ENCODE data around the gene HDAC4.
"Not testable (repeated sequence)": the region's sequence is repeated elsewhere in the genome, so short reads cannot be mapped to it uniquely, and the experiment has no call there.

The HDAC4 gene

DNA sequence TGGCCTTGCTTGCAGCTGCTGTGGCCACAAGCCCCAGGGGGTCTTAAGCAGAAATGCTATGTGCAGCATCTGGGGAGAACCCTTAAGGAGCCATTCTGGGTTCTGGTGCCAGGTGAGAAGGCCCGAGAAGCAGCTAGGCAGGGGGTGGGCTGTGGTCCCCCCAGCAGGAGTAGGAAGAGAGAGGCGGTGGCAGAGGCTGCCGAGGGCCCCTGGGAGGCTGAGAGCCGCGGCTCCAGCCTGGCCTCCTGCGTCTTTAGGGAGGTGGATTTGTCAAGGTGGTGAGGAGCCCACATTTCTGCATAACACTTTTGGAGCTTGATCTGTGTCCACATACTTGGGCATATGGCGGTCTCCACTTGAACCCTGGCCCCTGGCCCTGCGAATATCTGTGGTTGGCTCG lies 356.5 kb downstream of the HDAC4 start:
- DNase-seq (ENCODE audit: low spot score), result no peak

DNA sequence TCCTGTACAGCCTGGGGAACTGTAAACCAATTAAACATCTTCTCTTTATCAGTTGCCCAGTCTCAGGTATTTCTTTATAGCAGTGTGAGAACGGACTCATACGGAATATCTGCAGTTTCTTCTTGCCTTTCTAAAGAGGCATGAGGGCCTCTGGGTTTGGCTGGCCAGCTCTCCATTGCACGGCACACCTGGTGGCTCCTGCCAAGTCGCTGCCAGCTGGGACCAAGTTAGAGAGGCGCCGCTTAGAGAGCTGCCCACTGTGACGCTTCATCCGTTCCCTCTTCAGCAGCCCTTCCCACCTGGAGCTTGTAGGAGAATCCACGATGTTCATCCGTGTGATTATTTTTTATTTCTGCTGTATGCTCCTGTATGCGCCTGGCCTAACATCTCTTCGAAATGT lies 357.5 kb downstream of the HDAC4 start:
- DNase-seq (ENCODE audit: low spot score), result no peak

DNA sequence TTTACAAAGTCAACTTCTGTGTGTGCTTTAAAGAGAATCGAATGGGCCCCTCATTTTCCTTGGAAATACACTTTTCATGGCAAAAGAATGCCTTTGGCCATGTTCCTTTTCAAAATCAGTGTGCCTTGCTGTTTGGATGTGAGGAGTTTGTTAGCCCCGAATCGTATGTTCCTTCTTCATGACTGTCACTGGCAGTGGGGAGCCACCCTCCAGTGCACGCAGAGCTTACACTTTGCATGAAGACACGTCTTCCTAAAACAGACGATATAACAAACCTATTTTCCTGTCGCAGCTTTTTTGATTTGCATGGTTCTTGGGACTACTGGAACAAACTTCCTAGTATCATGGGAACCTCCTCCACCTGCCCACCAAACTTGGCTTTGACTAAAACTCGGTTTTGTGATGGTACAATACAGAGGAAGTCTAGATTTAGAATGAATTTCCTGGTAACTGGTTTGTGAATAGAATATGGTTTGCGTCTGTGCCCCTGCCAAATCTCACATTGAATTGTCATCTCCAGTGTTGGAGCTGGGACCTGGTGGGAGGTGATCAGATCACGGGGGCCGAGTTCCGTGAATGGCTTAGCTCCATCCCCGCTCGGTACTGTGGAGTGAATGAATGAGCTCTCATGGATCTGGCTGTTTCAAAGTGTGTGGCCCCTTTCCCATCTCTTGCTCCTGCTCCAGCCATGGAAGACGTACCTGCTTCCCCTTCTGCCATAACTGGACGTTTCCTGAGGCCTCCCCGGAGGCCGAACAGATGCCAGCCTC lies 358.1 kb downstream of the HDAC4 start:
- DNase-seq (ENCODE audit: low spot score), result no peak

DNA sequence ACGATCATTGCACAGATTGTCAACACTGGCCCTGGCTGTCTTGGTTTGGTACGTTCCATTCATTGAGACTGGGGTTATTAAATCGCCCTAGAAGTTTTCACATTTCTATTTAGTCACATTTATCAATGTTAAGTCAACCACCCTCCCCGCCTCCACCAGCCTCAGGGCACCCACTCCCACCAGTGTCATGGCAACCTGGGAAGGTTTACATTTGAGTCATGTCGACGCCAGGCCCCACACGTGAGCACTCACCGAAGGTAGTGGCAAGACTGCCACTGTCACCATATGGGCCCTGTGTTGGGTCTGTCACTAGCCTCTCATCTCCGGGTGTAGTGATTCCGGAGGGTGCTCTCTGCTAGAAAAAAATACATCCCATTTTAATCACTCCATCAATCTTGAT lies 358.8 kb downstream of the HDAC4 start:
- no peak for DNase-seq (ENCODE audit: low spot score)

DNA sequence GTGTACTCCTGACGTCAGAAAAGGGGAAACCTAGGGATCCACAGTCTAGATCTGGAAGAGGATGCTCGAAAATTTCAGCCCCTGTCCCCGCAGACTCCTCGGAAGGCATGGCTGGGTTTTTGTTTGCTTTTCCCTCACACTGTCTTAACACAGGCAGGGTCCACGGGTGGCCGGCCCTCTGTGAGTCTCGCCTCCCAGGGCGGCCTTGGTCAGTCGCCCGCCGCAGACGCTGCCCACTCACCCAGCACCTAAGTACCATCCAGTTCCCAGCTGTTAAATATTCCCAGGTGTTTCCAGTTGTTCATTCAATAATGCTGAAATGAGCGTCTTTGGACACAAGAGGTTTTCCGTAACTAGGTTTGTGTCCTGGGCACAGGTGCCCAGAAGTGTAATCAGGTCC lies 359.8 kb downstream of the HDAC4 start:
- DNase-seq (ENCODE audit: low spot score), result no peak

DNA sequence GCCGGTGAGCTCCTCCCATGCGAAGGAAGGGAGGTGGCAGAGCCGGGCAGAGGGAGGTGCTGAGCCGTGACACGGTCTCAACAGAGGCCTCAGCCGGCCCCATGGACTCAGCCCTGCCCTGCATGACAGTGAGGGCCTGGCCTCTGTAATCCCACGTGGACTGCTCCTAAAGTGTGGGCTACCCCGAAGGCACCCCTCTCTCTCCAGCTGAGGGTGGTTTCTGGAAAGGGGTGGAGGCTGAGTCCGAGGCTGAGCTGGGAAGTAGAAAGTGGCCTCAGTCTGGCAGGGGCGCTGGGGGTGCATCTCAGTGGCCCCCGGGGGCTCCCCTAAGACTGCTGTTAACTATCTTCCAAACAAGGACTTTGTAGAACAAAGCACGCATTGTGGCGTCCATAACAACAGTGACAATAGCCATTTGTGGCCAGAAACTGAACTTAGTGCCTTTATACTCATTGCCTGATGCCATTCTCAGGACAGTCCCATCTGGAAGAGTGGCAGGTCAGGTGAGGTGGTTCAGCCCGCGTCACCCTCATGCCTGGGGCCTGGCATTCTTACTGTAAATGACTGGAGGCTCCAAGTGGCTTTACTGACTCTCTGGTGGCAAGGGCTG lies 360.6 kb downstream of the HDAC4 start:
- peak; percentile 87 for DNase-seq (ENCODE audit: low spot score)

DNA sequence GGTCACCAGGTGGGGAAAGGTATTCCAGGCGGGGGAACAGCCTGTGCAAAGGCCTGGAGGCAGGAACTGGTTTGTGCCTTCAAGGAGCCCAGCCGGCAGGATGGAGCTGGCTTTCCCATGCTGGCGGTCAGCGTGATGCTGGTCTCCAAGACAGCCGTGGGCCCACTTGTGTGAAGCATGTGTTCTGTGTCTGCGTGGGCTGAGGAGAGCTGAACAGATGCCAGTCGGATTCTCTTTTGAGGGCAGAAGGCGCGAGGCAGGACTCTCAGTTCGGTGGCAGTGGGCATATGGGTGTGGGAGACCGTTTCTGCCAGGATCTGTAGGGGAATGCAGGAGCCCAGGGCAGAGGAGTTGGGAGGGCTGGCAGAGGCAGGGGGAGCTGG lies 361.4 kb downstream of the HDAC4 start:
- no peak for DNase-seq (ENCODE audit: low spot score)

DNA sequence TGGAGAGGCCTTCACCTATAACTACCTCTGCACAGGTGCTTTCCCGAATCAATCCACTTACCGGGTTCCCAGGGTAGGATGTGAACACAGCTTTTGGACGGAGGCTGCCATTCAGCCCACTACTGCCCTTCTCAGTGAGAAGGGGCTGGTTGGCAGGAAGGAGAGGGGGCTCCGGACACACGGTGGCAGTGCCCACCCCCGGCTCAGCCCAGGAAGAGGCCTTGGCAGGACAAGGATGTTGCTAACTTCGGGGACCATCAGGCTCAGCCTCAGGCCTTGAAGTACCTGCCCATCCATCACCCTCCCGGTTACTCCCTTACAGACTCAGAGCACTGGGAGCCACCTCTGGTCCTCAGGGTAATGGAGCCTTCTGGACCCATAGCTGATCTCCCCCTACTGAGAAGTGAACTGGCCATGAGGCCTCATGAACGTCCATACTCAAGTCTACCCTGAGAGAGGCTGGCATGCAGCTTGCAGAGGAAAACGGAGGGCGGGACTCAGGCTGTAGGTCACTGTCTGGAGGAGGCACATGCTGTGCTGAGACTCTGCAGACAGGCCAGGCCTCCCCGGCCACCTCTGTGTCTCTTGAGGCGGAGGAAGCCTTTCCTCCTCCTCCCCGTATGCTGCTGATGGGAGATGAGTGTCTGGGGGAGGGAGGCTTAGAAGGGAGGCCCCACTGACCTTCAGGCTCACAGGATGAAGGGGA lies 361.9 kb downstream of the HDAC4 start:
- no peak for DNase-seq (ENCODE audit: low spot score)

DNA sequence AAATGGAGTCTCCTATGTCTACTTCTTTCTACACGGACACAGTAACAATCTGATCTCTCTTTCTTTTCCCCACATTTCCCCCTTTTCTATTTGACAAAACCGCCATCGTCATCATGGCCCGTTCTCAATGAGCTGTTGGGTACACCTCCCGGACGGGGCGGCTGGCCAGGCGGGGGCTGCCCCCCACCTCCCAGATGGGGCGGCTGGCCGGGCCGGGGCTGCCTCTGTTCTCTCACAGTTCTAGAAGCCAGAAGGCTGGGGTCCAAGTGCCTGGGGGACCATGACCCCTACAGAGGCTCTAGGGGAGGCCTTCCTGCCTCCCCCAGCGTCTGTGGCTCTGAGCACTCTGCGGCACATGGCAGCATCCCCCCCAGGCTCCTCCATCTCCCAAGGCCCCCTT lies 362.5 kb downstream of the HDAC4 start:
- not testable (repeated sequence) for DNase-seq (ENCODE audit: low spot score)

DNA sequence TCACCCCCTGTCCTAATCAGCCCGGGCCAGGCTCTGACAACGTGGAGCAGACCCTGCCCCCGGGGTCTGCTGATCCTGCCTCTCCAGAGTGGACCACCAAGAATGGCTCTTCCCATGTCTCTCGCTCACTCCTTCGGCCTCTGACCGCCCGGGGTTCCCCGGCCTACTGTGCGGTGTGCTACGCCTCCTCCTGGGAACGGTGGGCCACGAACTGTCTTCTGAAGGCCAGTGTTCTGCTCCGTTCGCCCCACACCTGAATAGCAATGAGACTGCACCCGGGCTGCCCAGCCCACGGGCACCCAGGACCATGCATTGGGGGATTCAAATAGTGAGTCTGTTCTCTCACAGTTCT lies 363.3 kb downstream of the HDAC4 start:
- no peak for DNase-seq (ENCODE audit: low spot score)

DNA sequence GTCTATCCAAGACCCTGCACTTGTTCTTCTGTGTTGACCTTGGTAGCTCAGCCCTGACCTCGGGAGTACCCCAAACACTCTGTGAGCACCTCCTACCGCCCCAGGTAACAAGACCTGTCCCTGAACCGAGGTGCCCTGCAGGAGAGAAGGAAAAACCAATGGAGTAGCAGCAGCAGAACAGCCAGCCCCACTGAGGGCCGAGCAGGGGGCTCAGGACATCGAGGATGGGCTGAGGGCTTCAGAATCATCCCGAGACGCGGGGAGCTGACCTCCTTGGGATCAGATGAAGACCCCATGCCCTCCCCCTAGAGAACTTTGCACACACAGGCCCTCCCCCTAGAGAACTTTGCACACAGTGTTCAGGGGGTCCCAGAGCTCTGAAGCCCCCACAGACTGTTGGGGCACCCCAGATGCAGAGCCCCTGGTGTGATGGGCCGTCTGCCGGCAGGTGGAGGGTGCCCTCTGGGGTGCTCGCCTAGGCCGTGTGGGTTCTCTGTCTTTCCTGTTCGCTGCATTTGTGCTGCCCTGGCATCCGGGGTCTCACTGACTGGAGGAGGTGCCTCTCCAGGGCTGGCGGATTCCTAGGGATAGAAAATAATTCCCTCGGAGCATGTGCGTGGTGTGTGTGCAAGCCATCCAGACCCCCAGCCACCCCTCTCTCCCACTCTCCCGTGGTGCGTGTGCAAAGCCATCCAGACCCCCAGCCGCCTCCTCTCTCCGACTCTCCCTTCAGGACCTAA lies 363.8 kb downstream of the HDAC4 start:
- DNase-seq (ENCODE audit: low spot score), result no peak

DNA sequence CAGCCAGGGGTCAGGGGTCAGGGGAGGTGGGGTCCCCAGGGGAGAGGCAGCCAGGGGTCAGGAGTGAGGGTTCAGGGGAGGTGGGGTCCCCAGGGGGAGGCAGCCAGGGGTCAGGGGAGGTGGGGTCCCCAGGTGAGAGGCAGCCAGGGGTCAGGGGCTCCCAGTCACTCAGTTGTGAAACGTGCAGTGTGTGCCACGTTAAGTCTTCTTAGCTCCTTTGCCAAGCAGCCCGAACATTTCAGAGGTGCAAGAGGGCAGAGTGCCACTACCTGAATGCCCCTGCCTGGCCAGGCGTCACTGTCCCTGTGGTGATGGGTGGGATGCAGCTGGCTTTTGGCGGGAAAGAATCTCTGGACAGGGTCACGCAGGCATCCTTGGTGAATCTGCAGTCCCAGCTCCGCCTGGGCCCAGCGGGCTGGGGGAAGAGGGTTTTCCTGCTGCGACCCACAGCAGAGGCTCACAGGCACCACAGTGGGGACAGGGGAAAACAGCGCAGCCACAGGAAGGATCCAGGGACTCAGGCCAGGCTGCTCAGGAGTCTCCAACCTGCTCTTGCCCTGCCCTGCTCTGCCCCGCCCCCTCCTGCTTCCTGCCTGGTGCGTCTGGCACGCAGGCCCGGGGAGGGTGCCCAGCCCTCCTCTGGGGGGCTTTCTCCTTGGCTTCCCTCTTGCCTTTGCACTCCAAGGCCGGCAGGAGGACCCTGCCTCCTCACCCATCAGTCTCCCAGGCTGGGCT lies 364.7 kb downstream of the HDAC4 start:
- DNase-seq (ENCODE audit: low spot score), result no peak

DNA sequence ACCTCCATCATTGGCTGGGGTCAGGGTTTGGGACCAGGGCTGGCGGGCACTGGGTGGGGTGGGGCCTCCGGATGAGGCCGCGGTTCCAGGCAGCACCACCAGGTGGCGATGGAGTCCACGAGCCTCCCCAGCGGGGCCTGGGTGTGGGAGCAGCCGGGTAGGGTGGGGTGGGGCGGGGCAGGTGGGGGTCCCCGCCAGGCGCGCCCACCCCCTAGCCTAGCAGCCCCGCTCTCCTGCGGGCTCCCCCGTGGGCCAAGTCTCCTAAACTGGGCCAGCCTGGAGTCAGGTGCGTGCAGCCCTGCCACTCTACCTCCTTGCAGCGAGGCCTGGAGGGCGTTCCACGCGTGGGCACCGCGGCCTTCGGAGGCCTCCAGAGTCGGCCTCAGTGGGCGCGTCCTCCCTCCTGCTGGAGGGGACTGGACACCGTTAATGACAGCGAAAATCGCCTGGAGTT lies 365.4 kb downstream of the HDAC4 start:
- peak; percentile 37 for DNase-seq (ENCODE audit: low spot score)

DNA sequence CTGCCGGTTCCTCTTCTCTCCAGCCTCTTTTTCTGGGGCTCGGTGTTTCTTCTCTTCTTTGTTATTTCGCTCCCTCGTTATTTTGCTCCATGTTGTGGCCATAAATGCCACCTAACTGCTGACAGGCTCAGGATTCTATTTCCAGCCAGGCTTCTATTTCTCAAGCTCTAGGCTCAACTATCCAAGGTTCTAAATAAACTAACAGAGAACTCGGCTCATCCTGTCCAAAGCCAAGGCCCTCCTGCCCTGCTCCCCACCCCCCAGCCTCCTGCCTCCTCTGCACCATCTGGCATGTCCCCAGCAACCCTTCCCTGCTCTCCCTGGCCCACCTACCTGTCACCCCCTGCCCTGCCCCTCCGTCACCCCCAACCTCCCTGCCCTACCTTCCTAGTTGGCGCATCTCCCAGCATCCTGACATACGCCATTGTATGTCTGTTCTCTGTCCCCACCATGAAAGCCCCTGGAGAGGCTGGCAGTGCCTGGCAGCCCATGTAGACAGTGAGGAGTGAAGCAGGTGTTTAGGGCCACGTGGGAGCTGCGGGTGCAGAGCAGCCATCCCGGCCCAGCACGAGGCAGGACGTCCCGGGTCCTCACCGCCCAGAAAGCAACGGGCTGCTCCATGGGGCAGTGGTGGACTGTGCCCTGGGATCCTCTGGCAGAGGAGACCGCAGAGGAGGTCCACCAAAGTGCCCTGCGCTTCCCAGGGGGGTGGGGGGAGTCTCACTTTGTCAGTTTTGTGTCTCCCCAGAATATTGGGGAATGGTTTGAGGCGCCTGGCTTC lies 366.1 kb downstream of the HDAC4 start:
- DNase-seq (ENCODE audit: low spot score), result no peak

DNA sequence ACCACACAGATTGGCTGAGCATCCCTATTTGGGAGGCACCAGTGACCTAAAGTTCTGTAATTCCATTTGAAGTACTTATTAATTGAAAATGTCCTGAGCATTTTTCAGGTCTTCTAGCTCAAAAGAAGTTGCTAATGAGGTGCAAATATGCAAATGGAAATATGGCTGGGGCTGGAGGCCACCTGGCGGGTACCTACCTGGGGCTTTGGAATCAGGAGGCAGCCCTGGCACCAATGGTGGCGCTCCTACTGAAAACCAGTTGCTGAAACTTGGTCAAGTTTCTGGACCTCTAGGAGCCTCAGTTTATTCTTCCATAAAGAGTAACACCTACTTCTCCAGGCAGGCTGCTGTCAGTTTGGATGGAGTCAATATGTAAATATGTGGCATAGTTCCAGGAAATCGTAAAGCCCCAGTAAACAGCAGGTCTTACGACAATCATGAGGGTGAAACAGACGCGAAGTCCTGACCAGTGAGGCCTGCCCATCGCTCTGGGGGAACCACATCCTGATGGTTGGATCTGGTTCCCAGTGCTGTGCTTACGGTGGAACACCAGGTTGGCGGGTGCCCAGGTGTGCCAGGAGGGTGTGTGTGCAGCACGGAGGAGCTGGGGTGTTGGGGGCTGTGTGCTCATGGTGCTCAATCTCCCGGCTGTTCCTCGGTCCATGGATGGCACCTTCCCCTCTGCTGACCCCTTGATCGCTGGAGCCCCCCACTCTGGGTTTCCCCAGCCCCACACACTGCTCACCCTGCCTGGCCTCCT lies 366.8 kb downstream of the HDAC4 start:
- no peak for DNase-seq (ENCODE audit: low spot score)

DNA sequence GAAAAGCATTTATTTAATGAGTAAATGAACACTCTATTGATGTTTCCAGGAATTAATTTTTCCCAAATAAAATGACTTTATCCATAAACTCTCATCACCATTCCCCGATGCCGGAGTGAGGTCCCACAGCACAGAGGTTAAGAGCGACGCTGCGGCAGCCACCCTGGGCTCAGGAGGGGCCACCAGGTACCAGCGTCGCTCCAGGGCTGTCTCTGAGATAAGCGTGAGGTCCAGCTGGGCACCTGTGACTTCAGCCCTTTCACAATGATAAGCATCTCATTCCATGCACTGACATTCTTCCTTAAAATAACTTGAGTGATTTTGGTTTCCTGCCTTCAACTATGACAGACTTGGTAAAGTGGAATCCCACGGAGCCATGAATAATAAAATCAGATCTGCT lies 370.9 kb downstream of the HDAC4 start:
- DNase-seq (ENCODE audit: low spot score), result no peak

DNA sequence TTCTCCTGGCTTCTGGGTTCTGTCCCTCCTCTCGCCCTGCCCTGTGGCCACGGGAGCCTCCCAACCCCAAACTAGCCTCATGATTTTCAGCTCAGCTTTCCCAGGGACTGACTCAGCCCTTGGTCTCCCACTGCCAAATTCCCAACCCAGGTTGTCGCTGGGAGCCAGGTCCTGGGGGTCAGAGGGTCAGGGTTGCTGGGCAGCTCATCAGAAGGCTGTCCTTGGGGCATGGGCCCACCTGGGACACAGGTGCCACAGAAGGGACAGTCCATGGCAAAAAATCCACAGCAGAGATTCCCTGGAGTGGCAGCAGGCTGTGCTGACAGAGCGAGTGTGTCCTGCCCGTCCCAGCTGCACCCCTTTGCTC lies 372.6 kb downstream of the HDAC4 start:
- no peak for DNase-seq (ENCODE audit: low spot score)

DNA sequence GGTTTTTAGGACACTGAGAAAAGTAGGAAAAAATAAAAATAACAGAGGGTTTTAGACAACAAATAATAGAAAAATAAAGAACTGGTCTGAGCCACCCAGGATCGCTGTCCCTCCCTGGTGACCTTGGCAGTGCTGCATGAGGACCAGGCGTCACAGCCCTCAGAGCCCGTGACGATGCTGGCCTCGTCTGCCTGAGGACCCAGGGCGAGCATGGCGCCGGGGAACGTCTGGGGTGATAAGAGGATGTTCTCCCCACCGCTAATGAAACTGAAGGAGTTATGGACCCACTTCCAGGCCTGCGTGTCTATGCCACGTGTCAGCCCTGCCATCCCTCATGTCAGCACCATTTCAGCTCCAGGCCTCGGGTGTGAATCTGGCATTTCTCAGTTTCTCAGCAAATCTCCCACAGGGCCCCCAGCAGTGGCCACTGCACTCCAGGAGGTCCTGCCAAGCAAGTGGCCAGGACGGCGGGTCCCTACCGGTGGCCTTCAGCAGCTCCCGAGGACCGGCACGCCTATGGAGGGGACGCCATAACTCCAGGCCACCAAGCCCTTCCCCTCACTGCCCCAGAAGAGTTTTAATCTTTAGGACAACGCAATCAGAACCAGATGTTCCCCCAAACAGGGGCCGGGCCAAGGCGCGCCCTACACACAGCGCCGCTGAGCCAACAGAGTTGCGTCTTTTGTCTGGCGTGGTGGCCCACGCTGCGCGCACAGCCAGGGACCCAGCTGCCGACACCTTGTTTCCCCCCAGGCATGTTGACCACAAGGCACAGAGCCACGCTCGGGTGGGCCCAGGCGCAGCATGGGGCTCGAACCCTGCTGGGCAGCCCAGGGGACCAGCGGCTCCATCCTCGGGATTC lies 373.2 kb downstream of the HDAC4 start:
- no peak for DNase-seq (ENCODE audit: low spot score)

DNA sequence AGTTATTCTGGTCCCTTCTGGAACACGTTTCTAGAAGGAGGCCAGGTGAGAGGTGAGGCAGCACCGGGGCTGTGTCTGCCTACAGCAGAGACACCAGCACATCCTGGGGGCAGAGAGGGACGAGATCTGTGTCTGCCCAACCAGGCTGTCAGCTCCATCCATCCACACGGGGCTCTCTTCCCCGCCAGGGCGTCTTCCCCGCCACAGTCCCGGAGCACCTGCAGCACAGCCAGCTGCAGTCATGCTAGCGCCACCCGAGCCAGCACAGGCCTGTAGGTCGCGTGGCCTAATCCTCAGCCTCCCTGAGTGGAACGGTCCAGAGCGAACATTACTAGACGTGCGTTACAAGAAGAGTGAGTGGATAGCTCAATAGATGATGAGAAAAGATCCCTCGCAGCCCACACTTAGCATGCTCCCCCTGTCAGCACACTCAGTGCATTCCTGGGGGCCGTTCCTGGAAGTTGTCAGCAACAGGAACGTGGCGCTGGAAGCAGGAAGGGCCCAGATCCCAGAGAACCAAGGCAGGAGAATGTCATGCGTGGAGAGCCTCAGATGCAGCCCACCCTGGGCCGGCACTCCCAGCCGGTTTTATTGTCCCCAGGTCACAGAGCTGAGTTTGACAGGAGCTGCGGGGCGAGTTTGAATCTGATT lies 374.0 kb downstream of the HDAC4 start:
- no peak for DNase-seq (ENCODE audit: low spot score)
